ENCODE results near the gene COLGALT1.
"Not testable (repeated sequence)": the region's sequence is repeated elsewhere in the genome, so short reads cannot be mapped to it uniquely, and the experiment has no call there.

Gene COLGALT1

GRCh38 chr19:17534767-17535166, 20.7 kb upstream of the COLGALT1 start:
- DNase-seq, result no peak

DNA sequence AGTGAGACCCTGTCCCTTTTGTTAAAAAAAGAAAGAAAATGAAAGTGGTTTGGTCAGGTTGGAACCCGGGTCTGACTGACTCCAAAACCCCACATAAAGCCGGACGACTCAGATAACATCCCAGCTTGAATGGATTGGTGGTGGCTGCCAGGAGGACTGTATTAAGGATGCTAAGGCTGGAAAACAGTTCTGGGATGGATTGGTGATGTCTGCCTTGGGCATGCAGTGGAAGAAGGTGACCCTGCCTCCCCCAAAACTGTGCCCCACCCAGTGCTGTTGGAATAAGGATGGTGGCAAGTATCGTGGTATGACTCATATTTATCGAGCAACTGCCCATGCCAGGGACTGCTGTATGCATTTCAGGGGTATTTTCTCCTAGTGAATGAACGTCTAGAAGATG, 18.5 kb upstream of the COLGALT1 start:
- no peak for DNase-seq

- no peak for DNase-seq
Observed at GRCh38 chr19:17538684-17539237, 16.7 kb upstream of the COLGALT1 start.

GRCh38 chr19:17539238-17540117, 16.0 kb upstream of the COLGALT1 start:
- DNase-seq, result peak; percentile 94

DNA sequence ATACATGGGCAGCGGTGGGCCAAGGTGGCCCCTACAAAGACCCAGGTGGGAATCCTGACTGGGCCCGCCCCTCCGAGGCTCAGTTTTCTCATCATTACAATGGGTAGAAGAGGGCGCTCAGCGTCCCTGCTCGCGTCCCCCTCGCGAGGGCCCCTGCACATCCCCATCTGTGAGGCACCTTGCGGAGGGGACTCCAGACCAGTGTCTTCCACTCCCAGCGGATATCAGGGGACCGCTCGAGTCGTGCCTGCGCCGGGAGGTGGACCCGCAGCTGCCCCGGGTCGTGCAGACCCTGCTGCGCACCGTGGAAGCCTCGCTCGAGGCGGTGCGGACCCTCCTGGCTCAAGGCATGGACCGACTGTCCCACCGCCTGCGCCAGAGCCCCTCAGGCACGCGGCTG, 15.3 kb upstream of the COLGALT1 start:
- DNase-seq, result no peak

DNA sequence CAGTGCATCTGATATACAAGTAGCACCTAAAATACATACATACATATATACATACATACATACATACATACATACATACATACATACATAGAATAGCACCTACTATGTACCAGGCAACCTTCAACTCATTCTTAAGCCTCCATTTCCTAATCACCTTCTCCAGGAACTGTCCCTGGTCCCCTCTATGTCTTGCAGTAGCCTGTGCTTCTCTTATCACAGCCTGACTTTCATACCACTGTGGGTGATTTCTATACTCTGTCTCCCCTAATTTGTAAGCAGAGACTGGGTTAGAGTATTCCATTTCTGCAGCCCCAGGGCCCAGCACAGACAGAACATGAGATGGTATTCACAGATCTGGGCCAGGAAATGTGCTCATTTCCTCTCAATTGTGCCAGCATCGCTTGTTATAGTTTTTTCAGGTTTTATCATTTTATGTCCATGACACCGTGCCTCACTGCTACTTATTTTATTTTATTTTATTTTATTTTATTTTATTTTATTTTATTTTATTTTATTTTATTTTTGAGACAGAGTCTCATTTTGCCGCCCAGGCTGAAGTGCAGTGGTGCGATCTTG, 14.2 kb upstream of the COLGALT1 start:
- no peak for DNase-seq

- no peak for DNase-seq
Observed at GRCh38 chr19:17542042-17542441, 13.4 kb upstream of the COLGALT1 start.

DNA sequence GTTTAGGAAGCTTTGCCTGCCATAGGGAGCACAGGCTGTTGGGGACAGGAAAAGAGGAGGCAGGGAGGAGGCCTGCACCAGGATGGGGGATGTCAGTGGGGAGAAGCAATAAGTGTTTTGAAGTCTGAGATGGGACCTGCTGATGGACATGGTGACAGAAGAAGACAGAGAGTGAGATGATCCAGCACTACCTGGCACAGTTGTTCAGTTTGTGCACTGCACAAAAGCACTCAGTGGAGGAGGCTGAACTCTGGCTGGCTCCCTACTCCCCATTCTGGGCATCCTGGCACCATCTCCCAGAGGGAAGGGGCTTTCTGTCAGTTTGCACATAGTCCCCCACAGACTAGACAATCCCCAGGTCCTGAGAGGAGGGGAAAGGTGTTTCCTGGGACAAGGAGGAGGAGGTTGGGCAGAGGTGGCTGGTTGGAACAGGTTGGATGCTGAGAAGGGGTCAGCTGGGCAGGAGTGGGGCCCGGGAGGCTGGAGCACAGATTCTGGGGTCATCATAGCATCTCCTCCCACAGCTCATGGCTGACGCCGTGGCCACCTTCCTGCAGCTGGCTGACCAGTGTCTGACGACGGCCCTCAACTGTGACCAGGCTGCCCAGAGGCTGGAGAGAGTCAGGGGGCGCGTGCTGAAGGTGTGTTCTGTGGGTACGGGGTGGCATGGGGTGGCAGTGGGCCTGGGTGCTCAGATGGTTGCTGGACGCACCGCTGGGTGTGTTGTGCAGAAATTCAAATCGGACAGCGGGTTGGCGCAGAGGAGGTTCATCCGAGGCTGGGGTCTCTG, 12.5 kb upstream of the COLGALT1 start:
- no peak for DNase-seq

DNA sequence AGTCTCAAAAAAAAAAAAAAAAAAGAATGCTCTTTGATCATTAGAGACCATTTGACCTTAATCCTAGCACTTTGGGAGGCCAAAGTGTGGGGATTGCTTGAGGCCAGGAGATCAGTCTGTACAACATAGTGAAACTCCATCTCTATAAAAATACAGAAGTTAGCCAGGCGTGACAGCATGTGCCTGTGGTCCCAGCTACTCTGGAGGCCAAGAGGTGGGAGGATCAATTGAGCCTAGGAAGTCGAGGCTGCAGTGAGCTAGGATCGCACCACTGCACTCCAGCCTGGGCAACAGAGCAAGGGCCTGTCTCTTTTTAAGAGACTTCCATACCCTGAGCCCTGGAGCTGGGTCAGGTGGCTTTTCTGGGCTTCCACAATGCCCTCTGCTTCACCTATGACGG, 11.5 kb upstream of the COLGALT1 start:
- no peak for DNase-seq

DNA sequence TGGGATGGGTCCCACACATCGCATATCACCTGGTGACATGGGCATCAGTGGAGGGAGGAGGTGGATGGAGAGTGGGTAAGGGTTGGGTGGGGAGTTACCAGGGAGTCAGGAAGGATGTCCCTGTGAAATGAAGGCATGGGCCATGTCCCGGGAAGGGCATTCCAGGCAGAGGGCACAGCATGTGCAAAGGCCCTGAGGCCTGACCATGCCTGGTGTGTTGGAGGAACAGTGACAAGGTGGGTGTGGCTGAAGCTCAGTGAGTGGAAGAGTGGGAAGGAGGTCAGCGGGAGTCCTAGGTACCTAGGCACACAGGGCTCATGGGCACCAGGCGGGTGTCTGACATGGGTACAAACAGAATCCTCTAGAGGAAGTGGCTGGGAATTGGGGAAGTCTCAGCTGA, 11.0 kb upstream of the COLGALT1 start:
- no peak for DNase-seq

GRCh38 chr19:17548145-17548544, 7.3 kb upstream of the COLGALT1 start:
- DNase-seq, result no peak

- DNase-seq, result no peak
Observed at GRCh38 chr19:17549085-17549740, 6.2 kb upstream of the COLGALT1 start.

GRCh38 chr19:17550076-17550667, 5.3 kb upstream of the COLGALT1 start:
- DNase-seq, result no peak

GRCh38 chr19:17552735-17553134, 2.7 kb upstream of the COLGALT1 start:
- DNase-seq, result not testable (repeated sequence)

GRCh38 chr19:17553256-17553655, 2.2 kb upstream of the COLGALT1 start:
- no peak for DNase-seq

- no peak for DNase-seq
Observed at GRCh38 chr19:17554968-17555479, 425 bp upstream of the COLGALT1 start.

- DNase-seq, result no peak
Observed at GRCh38 chr19:17555929-17556813, 722 bp downstream of the COLGALT1 start.

- DNase-seq, result no peak
Observed at GRCh38 chr19:17556995-17557394, 1.5 kb downstream of the COLGALT1 start.

DNA sequence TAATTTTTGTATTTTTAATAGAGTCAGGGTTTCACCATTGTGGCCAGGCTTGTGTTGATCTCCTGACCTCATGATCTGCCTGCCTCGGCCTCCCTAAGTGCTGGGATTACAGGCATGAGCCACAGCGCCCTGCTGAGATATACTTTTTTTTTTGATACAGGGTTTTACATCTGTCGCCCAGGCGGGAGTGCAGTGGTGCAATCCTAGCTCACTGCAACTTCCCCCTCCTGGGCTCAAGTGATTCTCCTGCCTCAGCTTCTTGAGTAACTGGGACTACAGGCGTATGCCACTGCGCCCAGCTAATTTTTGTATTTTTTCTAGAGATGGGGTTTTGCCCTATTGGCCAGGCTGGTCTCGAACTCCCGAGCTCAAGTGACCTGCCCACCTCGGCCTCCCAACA, 2.0 kb downstream of the COLGALT1 start:
- no peak for DNase-seq

GRCh38 chr19:17560205-17560595, 4.8 kb downstream of the COLGALT1 start:
- DNase-seq, result no peak

DNA sequence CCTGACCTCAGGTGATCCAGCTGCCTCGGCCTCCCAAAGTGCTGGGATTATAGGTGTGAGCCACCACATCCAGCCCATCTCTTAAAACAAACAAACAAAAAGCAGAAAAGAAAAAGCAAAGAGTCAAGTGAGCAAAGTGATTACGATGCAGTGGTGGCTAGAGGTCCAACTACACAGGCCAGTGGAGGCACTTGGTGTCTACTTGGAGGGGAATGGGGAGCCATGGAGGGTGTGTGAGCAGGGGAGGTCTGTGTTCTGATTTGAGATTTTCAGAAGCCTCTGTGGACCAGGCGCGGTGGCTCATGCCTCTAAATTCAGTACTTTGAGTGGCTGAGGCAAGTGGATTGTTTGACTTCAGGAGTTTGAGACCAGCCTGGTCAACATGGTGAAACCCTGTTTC, 6.6 kb downstream of the COLGALT1 start:
- DNase-seq, result no peak
